ENCODE measurements around the gene FAM151A. TPM values are rescaled to one million over a fixed set of nuclear protein-coding genes. Genes with fewer than 3 reads are reported as not detected.

Gene FAM151A
- not detected in 2 replicates for total RNA-seq

GRCh38 chr1:54623216-54624007 lies at the start of gene FAM151A:
Gene FAM151A (minus strand): TSS chr1:54623525. CDS start chr1:54623395, 130 bp downstream.

GRCh38 chr1:54640863-54641836 lies 17.8 kb upstream of the FAM151A start, which contains the start of gene MROH7:
Gene MROH7 (plus strand): TSS chr1:54641786. CDS start chr1:54652927, 11,141 bp downstream.

Other genes starting within 250 kb of the FAM151A start
- 10.1 and 11.1 TPM in 2 replicates for gene SSBP3, start 217.1 kb downstream of the FAM151A start, total RNA-seq
- 4.2 and 5.4 TPM in 2 replicates for gene ACOT11, start 75.3 kb downstream of the FAM151A start, total RNA-seq
- 0.75 and 0.79 TPM in 2 replicates for gene MROH7, start 18.3 kb upstream of the FAM151A start, total RNA-seq
- gene TTC4, start 92.3 kb upstream of the FAM151A start, total RNA-seq, result 16.0 and 19.4 TPM in 2 replicates
- 3.0 and 3.5 TPM in 2 replicates for gene PARS2, start 141.0 kb upstream of the FAM151A start, total RNA-seq
- gene TTC22, start 177.8 kb upstream of the FAM151A start, total RNA-seq, result under 0.01 TPM in 1 of 2 replicates, not detected in the other